Activated T-cell treated with anti-CD3 and anti-CD28 coated beads, Interleukin-2, amount 50 U/mL, for 4 hours (primary cell): ENCODE data around the gene SPATA46. TPM values are rescaled to one million over a fixed set of nuclear protein-coding genes. Genes with fewer than 3 reads are reported as not detected.

Experiments used
- ATAC-seq, 2 donors: fragments of 200-7000 bp; cut with Tn5 transposase; one replicate each; pipeline ENCODE4 v1.10.0; 2021
- DNase-seq: peaks from one replicate; pipeline ENCODE4 v3.0.0-alpha.2; 2020
- H3K27me3 Mint-ChIP-seq: one replicate; pipeline ENCODE4 v1.8.0; 2021; ENCODE audit warnings: low read depth, mixed read lengths
- H3K36me3 Mint-ChIP-seq: one replicate; pipeline ENCODE4 v1.8.0; 2022; ENCODE audit warnings: mixed read lengths; ENCODE audit not compliant: insufficient read depth
- H3K4me1 Mint-ChIP-seq: one replicate; pipeline ENCODE4 v1.8.0; 2021; ENCODE audit warnings: low read depth, mixed read lengths
- H3K4me3 Mint-ChIP-seq: one replicate; pipeline ENCODE4 v1.8.0; 2021; ENCODE audit warnings: mild to moderate bottlenecking, moderate library complexity, mixed read lengths
- H3K9me3 Mint-ChIP-seq: one replicate; pipeline ENCODE4 v1.8.0; 2021; ENCODE audit warnings: mixed read lengths
- total RNA-seq, 3 donors: library from RNA; stranded (reverse); gene quantifications; one replicate each; pipeline ENCODE4 v1.2.1, GENCODE V29; 2021

Gene SPATA46
- total RNA-seq, 3 donors from 2014 or later = not detected

DNA sequence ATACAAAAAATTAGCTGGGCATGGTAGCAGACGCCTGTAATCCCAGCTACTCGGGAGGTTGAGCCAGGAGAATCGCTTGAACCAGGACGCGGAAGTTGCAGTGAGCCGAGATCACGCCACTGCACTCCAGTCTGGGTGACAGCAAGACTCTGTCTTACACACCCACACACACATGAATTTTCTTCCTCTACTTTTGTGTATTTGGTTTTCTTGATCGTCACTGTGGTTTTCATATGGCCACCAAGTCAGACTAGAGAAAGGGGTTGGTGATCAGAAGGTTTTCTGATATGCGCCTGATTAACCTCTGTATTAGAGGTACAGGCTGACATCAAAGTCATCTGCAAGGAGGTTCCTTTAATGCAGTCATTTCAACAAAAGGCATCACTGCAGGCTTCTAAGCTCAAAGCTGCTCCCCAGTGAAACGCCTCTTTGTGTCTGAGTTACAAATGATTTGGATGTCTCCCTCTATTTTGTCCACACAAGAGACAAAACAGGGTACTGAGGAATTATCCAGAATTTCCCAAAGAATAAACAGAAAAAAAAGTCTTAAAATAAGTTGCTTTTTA is 24.2 kb upstream of the SPATA46 start:
- no peaks in the 10 kb centered on the region for H3K4me1 Mint-ChIP-seq
- H3K4me3 Mint-ChIP-seq = no peak overlapping the region
- DNase-seq (no peak), ATAC-seq (no peak)
- H3K27me3 Mint-ChIP-seq = peaks cover 27% of the 10 kb centered on the region
- H3K36me3 Mint-ChIP-seq = no peaks in the 10 kb centered on the region
- H3K9me3 Mint-ChIP-seq = no peaks in the 10 kb centered on the region

GRCh38 chr1:162398999-162399580 is 22.4 kb upstream of the SPATA46 start:
- Mint-ChIP-seq H3K4me1 (no peaks in the 10 kb centered on the region), H3K4me3 (no peak overlapping the region), H3K27me3 (peaks cover 27% of the 10 kb centered on the region), H3K9me3 (no peaks in the 10 kb centered on the region), H3K36me3 (no peaks in the 10 kb centered on the region)
- DNase-seq (no peak), ATAC-seq (no peak)

DNA sequence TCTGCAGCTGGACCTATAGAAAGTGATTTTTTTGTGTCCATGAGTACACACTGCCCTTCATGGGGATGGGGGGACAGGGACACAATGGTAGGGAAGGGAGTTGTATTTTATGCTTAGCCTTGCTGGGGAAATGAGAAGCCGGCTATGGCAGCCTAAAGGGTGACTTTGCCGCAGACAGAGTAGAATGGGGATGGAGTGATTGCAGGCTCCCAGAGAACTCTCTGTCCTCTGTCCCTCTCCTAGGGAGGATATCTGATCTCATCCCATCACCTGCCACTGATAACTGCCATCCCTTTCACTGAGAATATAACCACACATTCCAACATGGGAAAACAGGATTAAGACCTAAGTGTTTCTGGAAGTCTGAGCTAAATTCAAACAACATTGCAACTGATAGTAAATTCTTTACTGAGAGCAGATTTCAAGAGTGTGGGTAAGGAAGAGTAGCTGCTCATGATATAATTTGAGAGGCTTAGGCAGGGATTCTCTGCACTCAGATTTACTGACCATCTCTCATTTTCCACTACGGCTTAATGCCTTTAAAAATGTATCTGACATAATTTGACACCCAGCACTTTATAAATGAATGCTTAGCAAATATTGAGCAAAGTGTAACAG is 21.4 kb upstream of the SPATA46 start:
- DNase-seq (no peak), ATAC-seq (no peak)
- no peak overlapping the region for H3K4me3 Mint-ChIP-seq
- H3K27me3 Mint-ChIP-seq = peaks cover 29% of the 10 kb centered on the region
- H3K4me1 Mint-ChIP-seq = no peaks in the 10 kb centered on the region
- H3K9me3 Mint-ChIP-seq = no peaks in the 10 kb centered on the region
- no peaks in the 10 kb centered on the region for H3K36me3 Mint-ChIP-seq

- peaks cover 27% of the 10 kb centered on the region for H3K27me3 Mint-ChIP-seq
- H3K36me3 Mint-ChIP-seq = no peaks in the 10 kb centered on the region
- ATAC-seq (no peak), DNase-seq (no peak)
- no peaks in the 10 kb centered on the region for H3K9me3 Mint-ChIP-seq
- H3K4me1 Mint-ChIP-seq = no peaks in the 10 kb centered on the region
- no peak overlapping the region for H3K4me3 Mint-ChIP-seq
These were observed 20.4 kb upstream of the SPATA46 start for GRCh38 chr1:162397039-162397448.

GRCh38 chr1:162396201-162396906 is 19.7 kb upstream of the SPATA46 start:
- DNase-seq = no peak
- Mint-ChIP-seq H3K27me3 (peaks cover 27% of the 10 kb centered on the region), H3K4me3 (no peak overlapping the region), H3K36me3 (no peaks in the 10 kb centered on the region), H3K4me1 (no peaks in the 10 kb centered on the region), H3K9me3 (no peaks in the 10 kb centered on the region)
- no peak for ATAC-seq

- Mint-ChIP-seq H3K9me3 (no peaks in the 10 kb centered on the region), H3K4me3 (no peak overlapping the region), H3K4me1 (peaks cover 3% of the 10 kb centered on the region), H3K27me3 (peaks cover 26% of the 10 kb centered on the region), H3K36me3 (no peaks in the 10 kb centered on the region)
- DNase-seq = no peak
- no peak for ATAC-seq
These were observed 15.3 kb upstream of the SPATA46 start for GRCh38 chr1:162391790-162392563.

DNA sequence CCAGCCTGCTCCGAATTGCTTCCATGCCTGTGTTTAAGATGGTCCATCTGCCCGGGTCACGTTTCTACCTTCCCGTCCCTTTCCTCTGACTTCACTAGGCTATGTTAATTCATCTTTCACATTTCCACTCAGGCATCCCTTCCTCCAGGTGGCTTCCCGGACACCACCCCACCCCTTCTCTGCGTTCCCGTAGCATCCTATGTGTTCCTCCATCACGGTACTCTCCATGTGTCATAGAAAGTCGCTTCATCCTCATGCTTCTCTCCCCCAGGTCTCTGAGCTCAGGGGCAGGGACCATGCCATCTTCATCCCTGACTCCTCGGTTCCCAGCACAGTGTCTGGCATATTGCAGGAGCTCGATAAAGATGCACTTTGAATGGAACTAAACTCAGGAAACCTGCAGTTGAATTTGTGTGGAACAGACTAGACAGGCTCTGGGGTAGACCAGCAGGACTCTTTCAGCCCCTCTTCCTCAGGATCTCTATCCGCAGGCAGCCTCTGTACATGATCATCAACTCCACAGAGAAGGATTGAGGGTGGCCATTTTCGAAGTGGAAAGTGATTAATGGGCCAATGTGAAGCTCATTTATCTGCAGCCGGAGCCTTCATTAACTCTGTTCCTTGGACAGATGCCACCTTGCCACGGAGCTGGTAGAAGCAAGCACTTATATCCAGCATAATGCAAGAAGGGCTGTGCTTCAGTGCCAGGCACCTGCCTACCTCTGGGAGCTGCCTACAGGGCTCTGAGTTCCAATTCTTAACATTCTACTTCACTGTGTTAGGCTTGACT is 13.9 kb upstream of the SPATA46 start:
- H3K27me3 Mint-ChIP-seq = peaks cover 22% of the 10 kb centered on the region
- no peak for ATAC-seq
- H3K9me3 Mint-ChIP-seq = no peaks in the 10 kb centered on the region
- no peak for DNase-seq
- peaks cover 3% of the 10 kb centered on the region for H3K4me1 Mint-ChIP-seq
- H3K4me3 Mint-ChIP-seq = no peak overlapping the region
- H3K36me3 Mint-ChIP-seq = no peaks in the 10 kb centered on the region

GRCh38 chr1:162389971-162390370 is 13.3 kb upstream of the SPATA46 start:
- ATAC-seq (no peak), DNase-seq (no peak)
- H3K4me1 Mint-ChIP-seq = peaks cover 3% of the 10 kb centered on the region
- no peaks in the 10 kb centered on the region for H3K36me3 Mint-ChIP-seq
- H3K9me3 Mint-ChIP-seq = no peaks in the 10 kb centered on the region
- no peak overlapping the region for H3K4me3 Mint-ChIP-seq
- H3K27me3 Mint-ChIP-seq = peaks cover 22% of the 10 kb centered on the region

DNA sequence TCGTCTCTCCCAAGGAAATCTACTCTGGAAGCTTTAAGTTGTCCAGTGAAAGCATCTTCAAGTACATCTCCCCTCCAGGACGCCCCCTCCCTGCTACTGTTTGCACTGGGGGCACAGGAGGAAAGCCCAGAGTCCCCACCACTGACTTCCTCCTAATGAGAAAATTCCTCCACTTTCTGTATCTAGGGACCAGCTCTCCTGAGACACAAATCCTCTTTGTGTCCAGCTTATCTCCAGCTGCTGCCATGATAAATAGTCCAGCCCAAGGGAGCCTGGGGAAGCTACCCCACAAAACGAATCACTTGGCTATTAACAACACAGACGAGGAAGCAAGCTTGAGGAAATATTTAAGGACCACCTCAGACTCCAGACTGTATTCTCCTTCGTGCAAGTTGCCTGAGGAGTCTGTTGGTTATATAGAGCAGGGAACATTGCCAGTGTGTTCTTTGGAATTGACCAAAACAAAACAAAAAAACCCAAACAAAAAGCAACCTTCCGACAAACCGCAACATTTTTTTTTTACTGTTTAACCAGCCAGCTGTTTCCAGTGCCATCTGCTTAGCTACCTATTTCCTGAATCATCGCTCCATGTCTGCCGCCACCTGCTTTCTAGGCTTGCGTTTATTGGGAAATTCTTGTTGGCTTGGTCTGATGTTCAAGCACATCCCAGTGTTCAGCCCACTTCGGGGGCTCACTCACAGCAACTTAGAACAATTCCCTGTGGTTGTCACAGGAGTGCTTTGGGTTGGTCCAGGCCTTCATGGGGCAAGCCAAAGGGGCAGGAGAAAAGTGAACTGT is 12.6 kb upstream of the SPATA46 start:
- Mint-ChIP-seq H3K9me3 (no peaks in the 10 kb centered on the region), H3K36me3 (no peaks in the 10 kb centered on the region), H3K4me3 (no peak overlapping the region), H3K27me3 (peaks cover 22% of the 10 kb centered on the region), H3K4me1 (peaks cover 3% of the 10 kb centered on the region)
- ATAC-seq (no peak), DNase-seq (no peak)

DNA sequence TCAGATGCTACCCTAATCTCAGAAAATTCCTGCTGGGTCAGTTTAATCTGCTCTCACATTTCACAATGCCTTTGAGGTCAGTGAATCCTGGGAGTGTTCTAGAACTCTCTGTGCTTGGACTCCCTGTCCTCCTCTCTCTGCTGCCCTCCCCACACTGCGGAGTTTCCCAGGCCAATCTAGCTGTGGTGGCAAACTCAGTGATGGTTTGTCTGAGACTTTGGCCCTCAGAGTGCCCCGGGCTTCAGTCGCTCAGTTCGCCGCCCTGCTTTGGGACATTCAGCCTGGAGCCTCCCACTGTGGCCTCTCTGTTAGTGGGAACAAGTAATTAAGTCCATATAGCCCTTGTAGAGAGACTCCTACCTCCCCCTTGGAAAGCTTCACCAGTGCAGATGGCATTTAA is 12.0 kb upstream of the SPATA46 start:
- Mint-ChIP-seq H3K4me1 (peaks cover 3% of the 10 kb centered on the region), H3K36me3 (no peaks in the 10 kb centered on the region), H3K9me3 (no peaks in the 10 kb centered on the region), H3K4me3 (no peak overlapping the region), H3K27me3 (peaks cover 22% of the 10 kb centered on the region)
- DNase-seq (no peak), ATAC-seq (no peak)

DNA sequence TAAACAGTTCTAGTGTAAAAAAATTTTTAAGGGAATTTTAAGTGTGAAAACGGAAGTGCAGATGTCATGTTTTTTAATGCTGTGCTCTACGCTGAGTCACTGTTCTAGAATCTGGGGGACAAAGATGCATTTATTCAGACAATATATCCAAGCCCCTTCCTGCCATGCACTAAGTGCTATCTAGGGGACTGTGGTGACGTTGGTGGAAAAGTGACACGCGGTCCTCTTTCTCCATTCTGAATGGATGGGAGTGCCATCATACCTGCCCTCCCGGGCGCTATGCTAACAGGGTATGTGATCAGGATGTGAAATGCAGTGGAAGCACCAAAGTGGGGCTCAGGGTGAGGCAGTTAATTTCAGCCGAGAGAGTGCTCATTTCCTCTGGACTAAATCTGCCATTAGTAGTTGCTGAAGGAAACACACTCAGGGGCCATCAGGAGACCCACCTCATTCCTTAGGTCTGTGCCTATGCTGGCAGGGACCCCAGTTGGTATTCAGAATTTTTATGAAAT is 11.5 kb upstream of the SPATA46 start:
- ATAC-seq = no peak
- Mint-ChIP-seq H3K27me3 (peaks cover 21% of the 10 kb centered on the region), H3K4me3 (no peak overlapping the region), H3K36me3 (no peaks in the 10 kb centered on the region), H3K9me3 (no peaks in the 10 kb centered on the region), H3K4me1 (peaks cover 3% of the 10 kb centered on the region)
- DNase-seq = no peak

DNA sequence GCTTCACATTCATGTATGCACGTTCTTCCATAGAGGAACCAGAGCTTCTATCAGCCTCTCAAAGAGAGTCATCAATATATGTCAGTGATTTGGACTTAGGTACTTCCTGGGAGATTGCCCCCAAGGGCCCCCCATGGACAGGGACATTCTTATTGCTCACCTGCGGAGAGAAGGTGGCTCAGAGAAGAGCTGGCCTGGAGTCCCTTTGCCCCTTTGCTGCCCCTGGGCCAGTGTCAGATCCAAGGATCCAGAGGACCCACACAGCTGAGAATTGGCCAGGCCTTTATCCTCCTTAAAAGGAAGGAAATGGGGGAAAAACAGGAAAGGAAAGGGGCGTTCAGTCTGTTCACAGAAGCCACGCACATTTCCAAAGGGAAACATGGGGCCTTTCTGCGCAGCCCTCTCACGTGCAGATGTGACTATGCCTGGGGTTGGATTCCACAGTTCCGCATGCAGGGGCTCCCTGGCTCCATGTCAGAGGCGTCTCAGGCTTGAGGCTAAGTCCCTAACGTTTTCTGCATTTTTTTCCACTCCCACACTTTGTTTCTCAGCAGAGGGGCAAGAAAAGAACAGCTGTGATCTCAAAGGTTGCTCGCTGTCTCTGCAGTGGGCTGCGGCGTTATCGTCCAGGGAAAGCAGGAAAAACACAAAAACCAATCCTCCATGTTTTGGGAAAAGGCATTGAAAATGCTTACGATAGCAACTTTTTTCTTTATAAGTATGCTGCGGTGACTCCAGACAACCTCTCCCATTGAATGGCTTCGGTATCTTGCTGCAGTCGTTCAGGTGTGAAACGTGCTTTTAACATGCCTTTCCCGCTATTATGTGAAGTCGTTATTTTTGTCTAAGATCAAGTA is 10.8 kb upstream of the SPATA46 start:
- Mint-ChIP-seq H3K4me3 (no peak overlapping the region), H3K36me3 (no peaks in the 10 kb centered on the region), H3K9me3 (no peaks in the 10 kb centered on the region), H3K27me3 (peaks cover 21% of the 10 kb centered on the region), H3K4me1 (peaks cover 3% of the 10 kb centered on the region)
- DNase-seq (no peak), ATAC-seq (no peak)
